ENCODE data around the gene KRTAP10-7. TPM values are rescaled to one million over a fixed set of nuclear protein-coding genes. Genes with fewer than 3 reads are reported as not detected.

KRTAP10-7 gene
- polyA plus RNA-seq, 1 experiment = not detected

- TF ChIP-seq CTCF (IDR thresholded peaks at IDR 0.05; ENCODE audit: insufficient read depth, low read depth, low read length) = no peak
- Histone ChIP-seq H3K36me3 (ENCODE audit: control insufficient read depth, insufficient read depth, low read length) (no peaks in the 10 kb centered on the region), H3K27me3 (ENCODE audit: control insufficient read depth, insufficient read depth, low read length) (no peaks in the 10 kb centered on the region), H3K4me3 (ENCODE audit: low read depth, low read length) (no peak overlapping the region)
- CTCF ChIA-PET = interaction anchor here (0.6 kb wide), 1 partner anchor 90 kb away, joined by 3 read pairs; no protein-coding TSS in a partner anchor
- POLR2A ChIA-PET = no interaction called here
- DNase-seq (ENCODE audit: low read depth) = no peak
Observed at GRCh38 chr21:44647222-44647552, 46.8 kb downstream of the KRTAP10-7 start.

- CTCF ChIA-PET = no interaction called here
- no peak overlapping the region for H3K4me3 ChIP-seq (ENCODE audit: low read depth, low read length)
- POLR2A ChIA-PET = no interaction called here
- no peak for TF ChIP-seq CTCF (IDR thresholded peaks at IDR 0.05; ENCODE audit: insufficient read depth, low read depth, low read length)
- no peak for DNase-seq (ENCODE audit: low read depth)
- no peaks in the 10 kb centered on the region for H3K27me3 ChIP-seq (ENCODE audit: control insufficient read depth, insufficient read depth, low read length)
- H3K36me3 ChIP-seq (ENCODE audit: control insufficient read depth, insufficient read depth, low read length) = no peaks in the 10 kb centered on the region
Observed at GRCh38 chr21:44648557-44649311, 48.3 kb downstream of the KRTAP10-7 start.

GRCh38 chr21:44649521-44650100 lies 49.2 kb downstream of the KRTAP10-7 start:
- no peak for DNase-seq (ENCODE audit: low read depth)
- no peaks in the 10 kb centered on the region for H3K27me3 ChIP-seq (ENCODE audit: control insufficient read depth, insufficient read depth, low read length)
- TF ChIP-seq CTCF (IDR thresholded peaks at IDR 0.05; ENCODE audit: insufficient read depth, low read depth, low read length) = no peak
- H3K4me3 ChIP-seq (ENCODE audit: low read depth, low read length) = no peak overlapping the region
- H3K36me3 ChIP-seq (ENCODE audit: control insufficient read depth, insufficient read depth, low read length) = no peaks in the 10 kb centered on the region
- POLR2A ChIA-PET = no interaction called here
- CTCF ChIA-PET = no interaction called here

- DNase-seq (ENCODE audit: low read depth) = no peak
- Histone ChIP-seq H3K27me3 (ENCODE audit: control insufficient read depth, insufficient read depth, low read length) (no peaks in the 10 kb centered on the region), H3K36me3 (ENCODE audit: control insufficient read depth, insufficient read depth, low read length) (no peaks in the 10 kb centered on the region), H3K4me3 (ENCODE audit: low read depth, low read length) (no peak overlapping the region)
- TF ChIP-seq CTCF (IDR thresholded peaks at IDR 0.05; ENCODE audit: insufficient read depth, low read depth, low read length) = no peak
- CTCF ChIA-PET = no interaction called here
- POLR2A ChIA-PET = no interaction called here
Observed at GRCh38 chr21:44650265-44650972, 50.0 kb downstream of the KRTAP10-7 start.

- POLR2A ChIA-PET = no interaction called here
- no peaks in the 10 kb centered on the region for H3K27me3 ChIP-seq (ENCODE audit: control insufficient read depth, insufficient read depth, low read length)
- no peak for DNase-seq (ENCODE audit: low read depth)
Observed at GRCh38 chr21:44650973-44651675, 50.7 kb downstream of the KRTAP10-7 start.

More at GRCh38 chr21:44650973-44651675, 50.7 kb downstream of the KRTAP10-7 start:
- Histone ChIP-seq H3K36me3 (ENCODE audit: control insufficient read depth, insufficient read depth, low read length) (no peaks in the 10 kb centered on the region), H3K4me3 (ENCODE audit: low read depth, low read length) (no peak overlapping the region)
- no peak for TF ChIP-seq CTCF (IDR thresholded peaks at IDR 0.05; ENCODE audit: insufficient read depth, low read depth, low read length)
- CTCF ChIA-PET = interaction anchor here (0.6 kb wide), 1 partner anchor 26 kb away, joined by 3 read pairs; no protein-coding TSS in a partner anchor
